GM23248 (cell line): ENCODE measurements around the gene P2RX4. TPM values are rescaled to one million over a fixed set of nuclear protein-coding genes. Genes with fewer than 3 reads are reported as not detected.

ENCODE experiments used
- DNase-seq: peaks from one replicate; pipeline ENCODE4 v3.0.0-alpha.2; 2015
- H2AFZ ChIP-seq: fragments of 200-600 bp; sonication (generic); 2 replicates; pipeline ENCODE4 v1.6.1; 2016; ENCODE audit warnings: antibody characterized with exemption
- H3F3A ChIP-seq: fragments of 200-600 bp; sonication (generic); 2 replicates; pipeline ENCODE4 v1.6.1; 2016; ENCODE audit warnings: mild to moderate bottlenecking, antibody characterized with exemption, mixed run types; ENCODE audit not compliant: insufficient read depth
- H3K27ac ChIP-seq: fragments of 200-600 bp; sonication (generic); 2 replicates; pipeline ENCODE4 v1.5.1; 2016; ENCODE audit warnings: mild to moderate bottlenecking
- H3K27me3 ChIP-seq: fragments of 200-600 bp; sonication (generic); replicated peaks from 2 replicates; pipeline ENCODE4 v1.6.1; 2016; ENCODE audit warnings: mild to moderate bottlenecking; ENCODE audit not compliant: insufficient read depth
- H3K36me3 ChIP-seq: fragments of 200-600 bp; sonication (generic); 2 replicates; pipeline ENCODE4 v1.6.1; 2016; ENCODE audit warnings: low read depth, mild to moderate bottlenecking
- H3K4me1 ChIP-seq: fragments of 200-600 bp; sonication (generic); 2 replicates; pipeline ENCODE4 v1.6.1; 2016; ENCODE audit warnings: mild to moderate bottlenecking; ENCODE audit not compliant: insufficient read depth
- H3K4me2 ChIP-seq: fragments of 200-600 bp; sonication (generic); one replicate; pipeline ENCODE4 v1.6.1; 2016; ENCODE audit warnings: mild to moderate bottlenecking; ENCODE audit not compliant: unreplicated experiment
- H3K4me3 ChIP-seq: fragments of 200-600 bp; sonication (generic); 2 replicates; pipeline ENCODE4 v1.5.1; 2016; ENCODE audit warnings: mild to moderate bottlenecking
- H3K79me2 ChIP-seq: fragments of 200-600 bp; sonication (generic); 2 replicates; pipeline ENCODE4 v1.6.1; 2016; ENCODE audit warnings: mild to moderate bottlenecking; ENCODE audit not compliant: insufficient read depth
- H3K9ac ChIP-seq: fragments of 200-600 bp; sonication (generic); 2 replicates; pipeline ENCODE4 v1.6.1; 2016; ENCODE audit warnings: mild to moderate bottlenecking
- H3K9me2 ChIP-seq: fragments of 200-600 bp; sonication (generic); 2 replicates; pipeline ENCODE4 v1.6.1; 2016; ENCODE audit warnings: mixed run types, mild to moderate bottlenecking, moderate library complexity; ENCODE audit not compliant: insufficient read depth
- H3K9me3 ChIP-seq: fragments of 200-600 bp; sonication (generic); one replicate; pipeline ENCODE4 v1.6.1; 2017; ENCODE audit warnings: low read depth
- H4K20me1 ChIP-seq: fragments of 200-600 bp; sonication (generic); 2 replicates; pipeline ENCODE4 v1.6.0; 2016; ENCODE audit not compliant: insufficient read depth
- EZH2 ChIP-seq: fragments of 200-600 bp; sonication (generic); IDR thresholded peaks from 2 replicates; pipeline ENCODE4 v1.6.1; 2018; ENCODE audit warnings: antibody characterized with exemption, mild to moderate bottlenecking; ENCODE audit not compliant: insufficient read depth, poor library complexity, severe bottlenecking
- EZH2phosphoT487 ChIP-seq: fragments of 200-600 bp; sonication (generic); IDR thresholded peaks from 2 replicates; pipeline ENCODE4 v1.6.1; 2018; ENCODE audit warnings: antibody characterized with exemption, moderate library complexity, mild to moderate bottlenecking, low read depth; ENCODE audit not compliant: insufficient read depth
- WGBS, 2 experiments: methylation state at CpG; one replicate each; pipeline ENCODE4 v1.1.6; 2015 to 2017; ENCODE audit warnings: low lambda C conversion rate in 2 of 2, low coverage in 1 of 2; ENCODE audit errors: missing lambda C conversion rate in 2 of 2; 5-methylcytosine and 5-hydroxymethylcytosine counted together
- in situ Hi-C: fragments of 300-500 bp; cut with MboI; formaldehyde crosslinking; loops from 2 replicates; pipeline ENCODE4 v1.15.0; 2020
- polyA plus RNA-seq: library from polyadenylated mRNA; unstranded; fragments of >200 nt; fragmentation: Nextera tagmentation; extraction: Ambion mirVana; gene quantifications from 2 replicates; pipeline ENCODE4 v1.2.1, GENCODE V29; 2016
- total RNA-seq: library from RNA; depleted of rRNA; stranded (reverse); fragments of >200 nt; shearing (Covaris generic); gene quantifications from 2 replicates; pipeline ENCODE4 v1.2.3, GENCODE V29; 2014

The P2RX4 gene
- total and polyA plus RNA-seq, 2 experiments from 2014 or later: 18.5 to 27.9 TPM

DNA sequence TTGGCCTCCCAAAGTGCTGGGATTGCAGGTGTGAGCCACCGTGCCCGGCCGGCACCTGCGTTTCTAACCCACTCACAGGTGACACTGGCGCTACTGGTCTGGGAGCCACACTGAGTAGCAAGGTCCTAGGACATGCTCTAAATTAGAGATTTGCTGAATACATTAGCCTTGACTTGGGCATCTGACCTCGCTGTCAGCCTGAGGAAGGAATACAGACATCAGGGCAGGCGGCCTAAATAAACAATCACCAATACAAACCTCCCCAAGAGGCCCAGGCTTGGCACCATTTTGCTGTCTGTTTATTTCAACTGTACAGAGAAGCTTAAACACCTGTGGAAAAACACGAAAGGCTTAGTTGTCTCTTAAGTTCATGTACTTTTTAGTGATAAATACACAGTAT, 27.5 kb downstream of the P2RX4 start:
- in situ Hi-C loops: no loop called here
- Histone ChIP-seq H2AFZ (no peak overlapping the region), H3K27ac (no peak overlapping the region), H3K9me3 (no peaks in the 10 kb centered on the region), H3K9me2 (no peaks in the 10 kb centered on the region), H4K20me1 (no peaks in the 10 kb centered on the region), H3K4me1 (no peaks in the 10 kb centered on the region), H3K4me2 (no peak overlapping the region), H3K4me3 (no peak overlapping the region), H3K9ac (no peak overlapping the region), H3F3A (no peaks in the 10 kb centered on the region), H3K27me3 (no peaks in the 10 kb centered on the region), H3K36me3 (peaks cover 7% of the 10 kb centered on the region; the same call in 1 of the 2 replicates), H3K79me2 (no peaks in the 10 kb centered on the region)
- no peak for DNase-seq
- WGBS, 2 experiments: 90 to 92% methylated on average over 8 of the region's 8 CpGs
- TF ChIP-seq EZH2phosphoT487 (no peak), EZH2 (no peak)

DNA sequence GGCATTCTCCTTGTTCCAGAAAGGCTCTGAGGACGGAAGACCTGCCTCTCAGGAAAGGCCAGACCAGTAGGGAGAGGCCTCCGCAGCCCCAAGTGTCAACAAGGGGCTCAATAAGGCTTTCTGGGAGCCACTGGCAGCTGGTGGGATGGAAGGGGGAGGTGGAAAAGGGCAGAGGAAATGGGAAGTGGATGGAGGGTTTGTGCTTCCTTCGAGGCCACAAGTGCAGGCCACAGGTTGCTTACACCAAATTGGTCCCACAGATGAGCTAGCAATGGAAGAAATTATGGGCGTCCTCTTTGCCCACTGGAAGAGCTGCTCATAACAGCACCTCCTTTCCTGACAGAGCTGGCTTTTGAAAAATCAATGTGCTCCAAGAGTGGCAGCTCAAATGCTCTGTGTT, 28.2 kb downstream of the P2RX4 start:
- H3K27ac ChIP-seq: no peak overlapping the region
- H3K9me2 ChIP-seq: no peaks in the 10 kb centered on the region
- no peaks in the 10 kb centered on the region for H3K4me1 ChIP-seq
- no peak overlapping the region for H3K9ac ChIP-seq
- H3K9me3 ChIP-seq: no peaks in the 10 kb centered on the region
- no peak for DNase-seq
- no peaks in the 10 kb centered on the region for H3K27me3 ChIP-seq
- H3K4me3 ChIP-seq: no peak overlapping the region
- no peaks in the 10 kb centered on the region for H4K20me1 ChIP-seq
- no peak overlapping the region for H3K4me2 ChIP-seq
- TF ChIP-seq EZH2phosphoT487 (no peak), EZH2 (no peak)
- peaks cover 7% of the 10 kb centered on the region; the same call in 1 of the 2 replicates for H3K36me3 ChIP-seq
- H3F3A ChIP-seq: no peaks in the 10 kb centered on the region
- no peak overlapping the region for H2AFZ ChIP-seq
- no peaks in the 10 kb centered on the region for H3K79me2 ChIP-seq
- 90 to 96% methylated on average over 4 of the region's 4 CpGs for WGBS, 2 experiments
- in situ Hi-C loops: no loop called here

DNA sequence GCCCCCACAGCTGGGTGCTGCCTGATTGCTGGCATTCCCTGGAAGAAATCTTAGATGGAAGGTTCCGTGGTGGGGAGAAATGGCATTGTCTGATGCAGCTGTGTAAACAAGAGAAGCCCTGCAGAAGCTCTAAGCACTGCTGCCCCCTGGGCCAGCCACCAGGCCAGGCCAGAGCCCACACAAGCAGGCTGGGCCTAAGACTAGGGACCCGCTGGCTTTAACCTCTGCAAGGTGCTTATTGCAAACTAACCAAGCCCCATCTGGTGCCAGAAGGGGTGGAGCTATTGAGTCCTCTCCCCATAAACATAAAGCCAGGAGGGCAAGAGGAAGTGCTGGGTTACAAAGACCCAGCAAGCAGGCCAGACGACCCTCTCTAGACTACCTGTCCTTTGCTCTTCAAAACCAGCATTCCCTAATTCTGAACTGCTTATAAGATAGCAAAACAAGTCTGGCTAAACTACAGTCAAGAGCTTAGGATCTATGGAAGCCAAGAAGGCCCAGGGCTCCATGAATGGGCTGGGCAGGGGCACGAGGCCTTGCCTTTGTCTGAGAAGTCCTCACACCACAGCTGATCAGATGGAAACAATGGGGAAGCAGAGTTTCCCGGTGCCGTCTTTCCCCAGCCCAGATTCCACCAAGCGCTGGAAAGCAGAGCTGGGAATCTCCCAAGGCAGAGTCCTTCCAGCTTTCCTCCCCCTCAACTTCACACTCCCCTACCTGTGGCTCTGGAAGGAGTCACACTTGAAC, 28.8 kb downstream of the P2RX4 start:
- WGBS, 2 experiments: 75 to 90% methylated on average over 7 of the region's 7 CpGs
- Histone ChIP-seq H3F3A (no peaks in the 10 kb centered on the region), H3K79me2 (no peaks in the 10 kb centered on the region), H3K27ac (no peak overlapping the region), H3K36me3 (peaks cover 7% of the 10 kb centered on the region; the same call in 1 of the 2 replicates), H2AFZ (no peak overlapping the region), H3K9me3 (no peaks in the 10 kb centered on the region), H3K4me3 (no peak overlapping the region), H3K9me2 (no peaks in the 10 kb centered on the region), H3K4me2 (no peak overlapping the region), H3K27me3 (no peaks in the 10 kb centered on the region), H4K20me1 (no peaks in the 10 kb centered on the region), H3K9ac (no peak overlapping the region), H3K4me1 (no peaks in the 10 kb centered on the region)
- in situ Hi-C loops: no loop called here
- no peak for DNase-seq
- no peak for TF ChIP-seq EZH2

DNA sequence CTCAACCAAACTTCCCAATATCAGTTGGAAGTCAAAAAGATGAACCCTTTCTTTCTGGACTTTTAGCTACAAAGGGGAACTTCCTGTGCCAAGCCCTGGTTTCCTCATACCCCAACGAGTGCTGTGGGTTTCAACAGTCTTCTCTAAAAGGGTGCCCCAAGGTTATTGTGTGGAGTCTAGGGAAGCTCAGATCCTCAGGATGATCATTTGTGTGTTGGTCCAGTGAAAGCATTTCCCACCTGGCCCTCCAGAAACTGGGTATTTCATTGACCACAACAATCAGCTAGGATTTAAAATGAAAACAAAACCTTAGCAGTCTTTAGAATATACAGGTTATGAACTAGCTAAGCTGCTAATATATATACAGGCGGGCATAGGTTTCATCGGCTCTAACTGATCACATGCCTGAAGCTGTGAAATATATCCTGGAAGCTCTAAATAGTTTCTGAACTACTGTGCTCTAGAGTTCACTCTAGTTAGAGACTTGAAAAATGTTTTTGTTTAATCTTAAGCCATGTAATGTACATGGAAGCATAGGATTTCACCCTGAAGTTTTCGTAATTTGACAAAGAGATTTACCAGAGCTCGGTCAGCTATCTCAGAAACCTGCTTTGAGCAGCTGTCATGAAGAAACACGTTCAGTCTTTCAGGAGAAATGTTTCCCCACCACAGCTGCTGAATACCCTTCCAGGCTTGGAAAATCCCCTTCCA, 29.6 kb downstream of the P2RX4 start:
- WGBS, 2 experiments: 75 to 85% methylated on average over 6 of the region's 6 CpGs
- in situ Hi-C loops: no loop called here
- H3K4me2 ChIP-seq: no peak overlapping the region
- H3K9me2 ChIP-seq: no peaks in the 10 kb centered on the region
- H3K36me3 ChIP-seq: peaks cover 7% of the 10 kb centered on the region; the same call in 1 of the 2 replicates
- TF ChIP-seq EZH2: no peak
- no peak for TF ChIP-seq EZH2phosphoT487
- H4K20me1 ChIP-seq: no peaks in the 10 kb centered on the region
- H3K79me2 ChIP-seq: no peaks in the 10 kb centered on the region
- no peak overlapping the region for H2AFZ ChIP-seq
- H3K4me3 ChIP-seq: no peak overlapping the region
- DNase-seq: no peak
- no peaks in the 10 kb centered on the region for H3K27me3 ChIP-seq
- H3K9ac ChIP-seq: no peak overlapping the region
- no peaks in the 10 kb centered on the region for H3K4me1 ChIP-seq
- H3K9me3 ChIP-seq: no peaks in the 10 kb centered on the region
- no peaks in the 10 kb centered on the region for H3F3A ChIP-seq
- no peak overlapping the region for H3K27ac ChIP-seq
